ENCODE results near the gene FAM32A.

DNA sequence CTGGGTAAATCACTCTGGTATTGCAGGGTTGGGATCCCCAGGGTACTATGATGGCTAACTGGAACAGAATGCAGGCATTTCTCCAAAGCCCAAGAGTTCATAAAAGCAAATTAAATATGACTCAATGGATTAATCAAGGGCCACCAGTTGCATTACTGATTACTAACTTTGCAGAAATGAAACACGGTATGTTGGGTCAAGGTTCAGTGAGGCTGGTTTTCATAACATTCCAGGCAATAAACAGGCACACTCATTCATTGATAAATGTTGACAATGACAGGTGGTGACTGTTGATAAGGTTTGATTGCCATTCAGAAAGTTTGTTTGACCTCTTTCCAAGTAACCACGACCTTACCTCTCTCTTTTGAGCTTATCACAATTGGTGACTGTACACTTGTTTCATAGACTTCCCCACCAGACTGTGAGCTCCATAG, 12.0 kb downstream of the FAM32A start:
- TF ChIP-seq, protein P1, sequence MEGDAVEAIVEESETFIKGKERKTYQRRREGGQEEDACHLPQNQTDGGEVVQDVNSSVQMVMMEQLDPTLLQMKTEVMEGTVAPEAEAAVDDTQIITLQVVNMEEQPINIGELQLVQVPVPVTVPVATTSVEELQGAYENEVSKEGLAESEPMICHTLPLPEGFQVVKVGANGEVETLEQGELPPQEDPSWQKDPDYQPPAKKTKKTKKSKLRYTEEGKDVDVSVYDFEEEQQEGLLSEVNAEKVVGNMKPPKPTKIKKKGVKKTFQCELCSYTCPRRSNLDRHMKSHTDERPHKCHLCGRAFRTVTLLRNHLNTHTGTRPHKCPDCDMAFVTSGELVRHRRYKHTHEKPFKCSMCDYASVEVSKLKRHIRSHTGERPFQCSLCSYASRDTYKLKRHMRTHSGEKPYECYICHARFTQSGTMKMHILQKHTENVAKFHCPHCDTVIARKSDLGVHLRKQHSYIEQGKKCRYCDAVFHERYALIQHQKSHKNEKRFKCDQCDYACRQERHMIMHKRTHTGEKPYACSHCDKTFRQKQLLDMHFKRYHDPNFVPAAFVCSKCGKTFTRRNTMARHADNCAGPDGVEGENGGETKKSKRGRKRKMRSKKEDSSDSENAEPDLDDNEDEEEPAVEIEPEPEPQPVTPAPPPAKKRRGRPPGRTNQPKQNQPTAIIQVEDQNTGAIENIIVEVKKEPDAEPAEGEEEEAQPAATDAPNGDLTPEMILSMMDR (IDR thresholded peaks at IDR 0.05), result no peak
- no peak for TF ChIP-seq POLR2A (IDR thresholded peaks at IDR 0.05)

All from upper lobe of left lung (tissue), 4 donors.